ENCODE data around the gene ANK2.

GRCh38 chr4:113026556-113026955, 22.9 kb upstream of the ANK2 start:
- no peak for TF ChIP-seq CTCF (conservative IDR thresholded peaks at IDR 0.05; ENCODE audit: low read depth in 2 of 2)
- no peak for TF ChIP-seq POLR2AphosphoS5 (IDR thresholded peaks at IDR 0.05; ENCODE audit: low read depth)
- TF ChIP-seq EZH2 (IDR thresholded peaks at IDR 0.05; ENCODE audit: low read depth, unreplicated experiment) = no peak
- no peak for TF ChIP-seq ETS1 (IDR thresholded peaks at IDR 0.05)
- TF ChIP-seq EZH2phosphoT487 (IDR thresholded peaks at IDR 0.05; ENCODE audit: unreplicated experiment) = no peak
- no peak for TF ChIP-seq CREB1 (CRISPR knock-in tag; IDR thresholded peaks at IDR 0.05; ENCODE audit: low read depth)
- no peak for TF ChIP-seq JUNB (IDR thresholded peaks at IDR 0.05; ENCODE audit: unreplicated experiment)
- no peak for TF ChIP-seq ZNF114 (CRISPR knock-in tag; IDR thresholded peaks at IDR 0.05)
- TF ChIP-seq REST (IDR thresholded peaks at IDR 0.05; ENCODE audit: unreplicated experiment) = no peak
- TF ChIP-seq ZNF462 (CRISPR knock-in tag; IDR thresholded peaks at IDR 0.05) = no peak
